T-helper 2 cell treated with Interferon-gamma antibody and Interleukin-4, amounts not matched to agents 100 ng/mL and 5 ng/mL, for 36 hours (primary cell): ENCODE results near the gene CLINT1. TPM values are rescaled to one million over a fixed set of nuclear protein-coding genes. Genes with fewer than 3 reads are reported as not detected.

ENCODE experiments used
- intact Hi-C: fragments of 100-400 bp; cut with micrococcal nuclease; formaldehyde crosslinking; loops from one replicate; pipeline ENCODE4 v1.15.1; 2023
- total RNA-seq: library from RNA; stranded (reverse); gene quantifications from 2 replicates; pipeline ENCODE4 v1.2.3, GENCODE V29; 2022

CLINT1 gene
- total RNA-seq, 1 donor from 2014 or later = 109 TPM

- intact Hi-C loops = loop anchor here (5.0 kb wide), 1 partner anchor 35 kb away; the partner anchor contains the start of gene CLINT1
Measured at GRCh38 chr5:157821822-157822622, 36.9 kb downstream of the CLINT1 start.

GRCh38 chr5:157821405-157821804 lies 37.5 kb downstream of the CLINT1 start:
- intact Hi-C loops = loop anchor here (5.0 kb wide), 1 partner anchor 36 kb away; the partner anchor contains the start of gene CLINT1

- intact Hi-C loops = loop anchor here (1.0 to 5.0 kb wide), 3 partner anchors 37 to 128 kb away; partner anchors contain the start of gene CLINT1
Measured at GRCh38 chr5:157820593-157821252, 38.2 kb downstream of the CLINT1 start.

- intact Hi-C loops = loop anchor here (1.0 to 10.0 kb wide), 5 partner anchors 38 to 1285 kb away; partner anchors contain the start of gene CLINT1
Measured at GRCh38 chr5:157819502-157820115, 39.3 kb downstream of the CLINT1 start.

- intact Hi-C loops = loop anchor here (5.0 to 10.0 kb wide), 2 partner anchors 259 to 1286 kb away; no protein-coding TSS in a partner anchor
Measured at GRCh38 chr5:157818368-157818767, 40.6 kb downstream of the CLINT1 start.

- intact Hi-C loops = loop anchor here (2.0 to 10.0 kb wide), 3 partner anchors 177 to 1287 kb away; no protein-coding TSS in a partner anchor
Measured at GRCh38 chr5:157817928-157818327, 41.0 kb downstream of the CLINT1 start.

- intact Hi-C loops = loop anchor here (2.0 to 10.0 kb wide), 3 partner anchors 177 to 1287 kb away; no protein-coding TSS in a partner anchor
Measured at GRCh38 chr5:157817387-157817702, 41.6 kb downstream of the CLINT1 start.

GRCh38 chr5:157816682-157817386 lies 42.1 kb downstream of the CLINT1 start:
- intact Hi-C loops = loop anchor here (1.0 to 10.0 kb wide), 4 partner anchors 131 to 1288 kb away; no protein-coding TSS in a partner anchor

GRCh38 chr5:157812086-157812485 lies 46.9 kb downstream of the CLINT1 start:
- intact Hi-C loops = loop anchor here (10.0 kb wide), 1 partner anchor 1293 kb away; no protein-coding TSS in a partner anchor

GRCh38 chr5:157808043-157808442 lies 50.9 kb downstream of the CLINT1 start:
- intact Hi-C loops = no loop called here

GRCh38 chr5:157802736-157803135 lies 56.2 kb downstream of the CLINT1 start:
- intact Hi-C loops = no loop called here

- intact Hi-C loops = no loop called here
Measured at GRCh38 chr5:157800137-157800536, 58.8 kb downstream of the CLINT1 start.

- intact Hi-C loops = no loop called here
Measured at GRCh38 chr5:157799578-157799977, 59.4 kb downstream of the CLINT1 start.

- intact Hi-C loops = no loop called here
Measured at GRCh38 chr5:157793301-157793700, 65.6 kb downstream of the CLINT1 start.

- intact Hi-C loops = no loop called here
Measured at GRCh38 chr5:157785801-157786200, 73.1 kb downstream of the CLINT1 start.

GRCh38 chr5:157779221-157779620 lies 79.7 kb downstream of the CLINT1 start:
- intact Hi-C loops = no loop called here

- intact Hi-C loops = no loop called here
Measured at GRCh38 chr5:157778121-157778805, 80.7 kb downstream of the CLINT1 start.

- intact Hi-C loops = no loop called here
Measured at GRCh38 chr5:157772127-157772526, 86.8 kb downstream of the CLINT1 start.

- intact Hi-C loops = no loop called here
Measured at GRCh38 chr5:157770665-157771064, 88.3 kb downstream of the CLINT1 start.

GRCh38 chr5:157767689-157768088 lies 91.3 kb downstream of the CLINT1 start:
- intact Hi-C loops = no loop called here
